ENCODE measurements around the gene PGM2.
A peak's percentile ranks its signal among the peaks of the same experiment; 100 is the strongest.

Gene PGM2

GRCh38 chr4:37788819-37789218 is 37.7 kb upstream of the PGM2 start:
- TF ChIP-seq TEAD4 (IDR thresholded peaks at IDR 0.05): no peak
- no peak for TF ChIP-seq REST (IDR thresholded peaks at IDR 0.05; ENCODE audit: low read depth)
- TF ChIP-seq ZBTB7A (IDR thresholded peaks at IDR 0.05; ENCODE audit: low read depth): no peak
- no peak for TF ChIP-seq USF1 (IDR thresholded peaks at IDR 0.05)
- TF ChIP-seq CREB1 (IDR thresholded peaks at IDR 0.05; ENCODE audit: low read depth): no peak
- no peak for TF ChIP-seq TCF12 (IDR thresholded peaks at IDR 0.05; ENCODE audit: low read depth)
- TF ChIP-seq MAX (IDR thresholded peaks at IDR 0.05): no peak
- TF ChIP-seq YY1 (IDR thresholded peaks at IDR 0.05; ENCODE audit: low read depth): no peak
- TF ChIP-seq FOXM1 (IDR thresholded peaks at IDR 0.05; ENCODE audit: borderline replicate concordance, low read depth): no peak
- no peak for TF ChIP-seq NFIC (IDR thresholded peaks at IDR 0.05)
- no peak for TF ChIP-seq RAD21 (IDR thresholded peaks at IDR 0.05; ENCODE audit: low read depth)
- no peak for TF ChIP-seq CEBPB (IDR thresholded peaks at IDR 0.05)
- no peak for TF ChIP-seq EGR1 (IDR thresholded peaks at IDR 0.05)
- TF ChIP-seq TAF1 (IDR thresholded peaks at IDR 0.05; ENCODE audit: low read depth): no peak
- no peak for TF ChIP-seq EP300 (IDR thresholded peaks at IDR 0.05; ENCODE audit: borderline replicate concordance)

- TF ChIP-seq REST (IDR thresholded peaks at IDR 0.05; ENCODE audit: low read depth) (no peak), ZBTB7A (IDR thresholded peaks at IDR 0.05; ENCODE audit: low read depth) (no peak), TCF12 (IDR thresholded peaks at IDR 0.05; ENCODE audit: low read depth) (no peak), NFIC (IDR thresholded peaks at IDR 0.05) (no peak), FOXM1 (IDR thresholded peaks at IDR 0.05; ENCODE audit: borderline replicate concordance, low read depth) (no peak), CREB1 (IDR thresholded peaks at IDR 0.05; ENCODE audit: low read depth) (no peak), MAX (IDR thresholded peaks at IDR 0.05) (no peak), TEAD4 (IDR thresholded peaks at IDR 0.05) (no peak), CEBPB (IDR thresholded peaks at IDR 0.05) (no peak), EGR1 (IDR thresholded peaks at IDR 0.05) (no peak)
Measured at GRCh38 chr4:37792241-37792640, 34.2 kb upstream of the PGM2 start.

- TF ChIP-seq FOXM1 (IDR thresholded peaks at IDR 0.05; ENCODE audit: borderline replicate concordance, low read depth) (no peak), RAD21 (IDR thresholded peaks at IDR 0.05; ENCODE audit: low read depth) (peak; percentile 72)
Measured at GRCh38 chr4:37793562-37793961, 32.9 kb upstream of the PGM2 start.

- TF ChIP-seq USF1 (IDR thresholded peaks at IDR 0.05) (no peak), EP300 (IDR thresholded peaks at IDR 0.05; ENCODE audit: borderline replicate concordance) (no peak), REST (IDR thresholded peaks at IDR 0.05; ENCODE audit: low read depth) (no peak), EGR1 (IDR thresholded peaks at IDR 0.05) (no peak), NFIC (IDR thresholded peaks at IDR 0.05) (no peak), CREB1 (IDR thresholded peaks at IDR 0.05; ENCODE audit: low read depth) (no peak), RAD21 (IDR thresholded peaks at IDR 0.05; ENCODE audit: low read depth) (no peak), TCF12 (IDR thresholded peaks at IDR 0.05; ENCODE audit: low read depth) (no peak), FOXM1 (IDR thresholded peaks at IDR 0.05; ENCODE audit: borderline replicate concordance, low read depth) (no peak), MAX (IDR thresholded peaks at IDR 0.05) (no peak), TEAD4 (IDR thresholded peaks at IDR 0.05) (no peak), TAF1 (IDR thresholded peaks at IDR 0.05; ENCODE audit: low read depth) (no peak)
Measured at GRCh38 chr4:37794056-37794455, 32.4 kb upstream of the PGM2 start.
